Colonic mucosa (tissue), 4 donors: Measurements from ENCODE around the gene MPL. TPM values are rescaled to one million over a fixed set of nuclear protein-coding genes. Genes with fewer than 3 reads are reported as not detected.

Source experiments
- DNase-seq: peaks from one replicate; pipeline ENCODE4 v3.0.0-alpha.2; 2020
- H3K27ac ChIP-seq: fragments of 200-600 bp; one replicate; pipeline ENCODE4 v1.8.0; 2021
- H3K27me3 ChIP-seq: fragments of 200-600 bp; one replicate; pipeline ENCODE4 v1.8.0; 2021
- H3K36me3 ChIP-seq: fragments of 200-600 bp; one replicate; pipeline ENCODE4 v1.8.0; 2021
- H3K4me1 ChIP-seq: fragments of 200-600 bp; one replicate; pipeline ENCODE4 v1.8.0; 2021; ENCODE audit warnings: mild to moderate bottlenecking
- H3K4me3 ChIP-seq: fragments of 200-600 bp; one replicate; pipeline ENCODE4 v1.8.0; 2021
- H3K9ac ChIP-seq, 2 donors: one replicate each; pipeline ENCODE4 v1.7.0; 2013; ENCODE audit warnings: control low read depth in 2 of 2, low read depth in 2 of 2, low read length in 2 of 2
- H3K9me3 ChIP-seq: fragments of 200-600 bp; one replicate; pipeline ENCODE4 v1.8.0; 2021
- CTCF ChIP-seq: fragments of 200-600 bp; IDR thresholded peaks from one replicate; pipeline ENCODE4 v1.8.0; 2022; ENCODE audit warnings: antibody characterized with exemption, mild to moderate bottlenecking
- intact Hi-C: fragments of 100-400 bp; cut with DNase I; formaldehyde crosslinking; loops from one replicate; pipeline ENCODE4 v1.14.1; 2022
- total RNA-seq, 2 donors: library from RNA; stranded (reverse); fragmentation: NEBNext Ultra II Directional in 1 of 2; extraction: Animal tissue kit (Norgen Biotek cat#: 25700) in 1 of 2; gene quantifications; one replicate each; pipeline ENCODE4 v1.2.1, GENCODE V29; 2021
- donor health status: healthy.
- donor health status: DM: no; HTN: no; CAD: no.
- donor health status: DM: no; HTN: no; CAD: no.

The MPL gene
- total RNA-seq, 2 donors from 2014 or later: 0.12 TPM; not detected in 1

- Histone ChIP-seq H3K27me3 (no peaks in the 10 kb centered on the region), H3K36me3 (no peaks in the 10 kb centered on the region), H3K4me3 (no peak overlapping the region), H3K4me1 (no peaks in the 10 kb centered on the region), H3K9me3 (no peaks in the 10 kb centered on the region), H3K27ac (no peak overlapping the region), H3K9ac (no peak overlapping the region)
- TF ChIP-seq CTCF: no peak
- no peak for DNase-seq
- intact Hi-C loops: no loop called here
These were observed 16.2 kb upstream of the MPL start for GRCh38 chr1:43321331-43321891.

GRCh38 chr1:43322506-43322905 lies 15.1 kb upstream of the MPL start:
- H3K4me1 ChIP-seq: no peaks in the 10 kb centered on the region
- no peak overlapping the region for H3K27ac ChIP-seq
- intact Hi-C loops: no loop called here
- no peak for TF ChIP-seq CTCF
- H3K9me3 ChIP-seq: no peaks in the 10 kb centered on the region
- H3K36me3 ChIP-seq: no peaks in the 10 kb centered on the region
- H3K4me3 ChIP-seq: no peak overlapping the region
- no peak overlapping the region for H3K9ac ChIP-seq
- no peaks in the 10 kb centered on the region for H3K27me3 ChIP-seq
- DNase-seq: no peak

GRCh38 chr1:43324810-43325209 lies 12.8 kb upstream of the MPL start:
- H3K9ac ChIP-seq: no peak overlapping the region
- no peak for DNase-seq
- no peak overlapping the region for H3K4me3 ChIP-seq
- intact Hi-C loops: no loop called here
- no peaks in the 10 kb centered on the region for H3K9me3 ChIP-seq
- no peaks in the 10 kb centered on the region for H3K36me3 ChIP-seq
- no peak for TF ChIP-seq CTCF
- no peak overlapping the region for H3K27ac ChIP-seq
- no peaks in the 10 kb centered on the region for H3K4me1 ChIP-seq
- no peaks in the 10 kb centered on the region for H3K27me3 ChIP-seq

- no peaks in the 10 kb centered on the region for H3K36me3 ChIP-seq
- no peaks in the 10 kb centered on the region for H3K4me1 ChIP-seq
- no peak overlapping the region for H3K9ac ChIP-seq
- intact Hi-C loops: no loop called here
- H3K27me3 ChIP-seq: no peaks in the 10 kb centered on the region
- H3K27ac ChIP-seq: no peak overlapping the region
- no peak for TF ChIP-seq CTCF
- no peak overlapping the region for H3K4me3 ChIP-seq
- H3K9me3 ChIP-seq: no peaks in the 10 kb centered on the region
- DNase-seq: no peak
These were observed 12.2 kb upstream of the MPL start for GRCh38 chr1:43325381-43325780.

- Histone ChIP-seq H3K27me3 (no peaks in the 10 kb centered on the region), H3K4me3 (no peak overlapping the region), H3K27ac (no peak overlapping the region), H3K4me1 (no peaks in the 10 kb centered on the region), H3K36me3 (no peaks in the 10 kb centered on the region), H3K9me3 (no peaks in the 10 kb centered on the region), H3K9ac (no peak overlapping the region)
- intact Hi-C loops: no loop called here
- no peak for DNase-seq
- no peak for TF ChIP-seq CTCF
These were observed 9.9 kb upstream of the MPL start for GRCh38 chr1:43327549-43328292.
